Measurements from ENCODE around the gene KIRREL3.

Gene KIRREL3

GRCh38 chr11:126522152-126522551 is 478.4 kb downstream of the KIRREL3 start:
- no peak for DNase-seq

DNA sequence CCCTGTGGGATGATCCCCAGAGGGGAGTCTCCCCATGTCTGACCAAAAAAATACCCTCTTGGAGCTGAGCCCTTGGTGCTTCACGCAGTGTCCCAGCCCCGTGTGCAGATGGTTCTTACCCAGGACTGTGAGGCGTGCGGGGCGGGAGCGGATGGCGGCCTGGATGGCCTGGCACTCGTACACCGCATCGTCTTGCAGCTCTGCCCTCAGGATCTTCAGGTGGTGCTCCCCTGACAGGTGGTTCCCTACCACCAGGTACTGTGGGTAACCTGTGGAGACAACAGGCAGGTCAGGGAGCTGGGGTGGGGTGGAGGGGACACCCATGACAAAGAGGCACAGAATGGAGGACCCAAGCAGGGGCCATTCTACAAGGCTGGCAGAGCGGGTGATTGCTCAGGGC is 479.4 kb downstream of the KIRREL3 start:
- no peak for DNase-seq

DNA sequence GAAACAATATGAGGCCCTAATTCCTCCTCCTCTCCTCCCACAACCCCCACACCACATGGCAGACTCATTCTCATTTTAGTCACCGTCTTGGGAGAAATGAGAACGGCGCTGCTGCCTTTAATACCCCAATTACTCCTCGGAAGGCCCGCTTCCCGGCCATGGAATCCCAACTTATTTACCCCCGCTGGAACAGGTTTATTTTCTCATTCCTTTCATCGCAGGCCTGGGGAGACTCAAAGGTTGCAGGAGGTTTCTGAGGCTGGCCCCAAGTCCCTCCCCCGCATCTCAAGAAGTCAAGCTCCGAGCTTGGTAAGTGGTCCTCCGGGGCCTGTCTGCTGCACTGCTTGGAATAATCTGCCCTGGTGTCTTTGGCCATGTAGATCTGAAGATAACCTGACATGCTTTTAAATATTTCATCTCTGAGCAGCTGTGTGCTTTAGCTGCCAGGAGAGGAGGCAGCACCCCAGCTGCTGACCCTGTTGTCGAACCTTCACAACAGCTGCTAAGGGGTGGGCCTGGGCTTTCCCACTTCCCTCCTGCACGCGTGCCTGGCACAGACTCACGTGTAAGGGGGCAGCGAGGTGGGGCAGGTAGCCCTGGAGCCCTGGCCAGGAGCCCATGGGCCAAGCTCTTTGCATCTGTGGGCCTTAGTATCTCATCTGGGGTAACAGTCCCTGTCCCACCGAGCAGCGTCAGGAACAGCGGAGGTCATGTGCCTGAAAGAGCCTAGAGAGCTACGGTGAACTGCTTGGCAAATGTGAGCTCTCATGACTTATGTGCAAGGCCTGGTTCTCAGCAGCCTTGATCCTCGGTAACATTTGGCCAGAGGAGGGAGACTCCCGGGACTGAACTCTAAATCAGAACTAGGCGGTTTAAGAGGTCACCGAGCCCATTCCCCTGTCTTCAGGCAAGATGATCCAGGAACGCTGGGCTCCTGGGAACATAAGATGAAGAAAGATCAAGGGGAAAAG is 480.5 kb downstream of the KIRREL3 start:
- DNase-seq, result peak; percentile 33

GRCh38 chr11:126518972-126519690 is 481.4 kb downstream of the KIRREL3 start:
- DNase-seq, result no peak

DNA sequence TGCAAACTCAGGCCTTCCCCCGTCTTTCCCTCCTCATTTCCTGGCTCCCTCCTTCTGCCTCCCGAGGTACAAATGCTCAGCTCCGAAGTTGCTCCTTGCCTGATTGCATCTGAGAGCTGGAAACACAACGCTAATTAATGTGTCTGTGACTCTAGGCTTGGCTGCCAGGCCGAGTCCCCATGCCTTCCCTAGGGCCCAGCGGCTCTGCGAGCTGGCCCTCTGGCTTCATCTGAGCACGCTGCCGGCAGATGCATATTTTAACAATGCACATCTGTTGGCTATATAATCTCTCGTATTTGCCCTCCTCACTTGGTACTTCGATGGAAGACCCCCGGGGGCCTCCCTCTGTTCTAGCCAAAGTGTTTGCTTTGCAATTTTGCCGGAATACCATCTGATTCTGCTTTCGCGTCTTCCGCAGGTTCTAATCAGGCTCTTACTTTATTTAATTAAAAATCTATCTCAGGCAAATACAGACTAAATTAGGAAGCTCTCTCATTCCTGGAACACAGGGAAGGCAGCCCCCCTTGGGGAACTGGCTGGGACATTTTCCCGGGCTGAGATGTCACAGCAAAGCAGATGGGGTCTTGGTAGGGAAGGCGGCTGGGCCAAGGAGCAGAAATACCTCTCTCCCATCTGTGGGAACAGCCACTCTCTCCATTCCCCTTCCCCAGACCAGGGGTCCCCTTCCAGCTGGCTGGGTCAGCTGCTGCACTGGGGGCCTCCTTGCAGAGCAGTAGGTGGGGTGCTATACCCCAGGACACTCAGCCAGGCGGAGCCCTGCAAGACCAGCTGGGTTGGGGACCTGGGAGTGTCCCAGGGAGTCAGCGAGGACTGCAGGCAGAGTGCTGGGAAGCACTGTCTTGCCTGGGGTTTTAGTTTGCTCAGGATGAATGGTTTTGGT is 482.2 kb downstream of the KIRREL3 start:
- DNase-seq, result peak; percentile 49

- no peak for DNase-seq
These were observed 485.1 kb downstream of the KIRREL3 start for GRCh38 chr11:126515501-126515900.

GRCh38 chr11:126514061-126514693 is 486.4 kb downstream of the KIRREL3 start:
- peak; percentile 27 for DNase-seq

GRCh38 chr11:126512741-126513715 is 487.5 kb downstream of the KIRREL3 start:
- no peak for DNase-seq

DNA sequence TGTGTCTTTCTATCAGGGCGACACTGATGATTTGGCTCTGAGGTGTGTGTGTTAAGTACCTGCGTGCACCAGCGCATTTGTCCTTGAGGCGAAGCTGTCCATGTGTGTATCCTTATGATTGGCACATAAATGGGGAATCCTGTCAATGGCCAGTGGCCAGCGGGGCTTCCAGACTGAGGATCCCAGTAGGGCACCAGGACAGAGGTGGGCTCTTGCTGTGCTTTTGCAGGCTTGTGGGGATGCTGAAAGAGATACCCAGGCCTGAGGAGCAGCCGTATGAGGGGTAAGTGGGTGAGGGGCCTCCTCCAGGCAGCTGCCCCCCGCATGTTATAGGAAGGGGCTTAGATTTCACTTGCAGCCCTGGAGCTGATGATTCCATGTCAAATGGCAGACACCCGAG is 488.3 kb downstream of the KIRREL3 start:
- DNase-seq, result no peak

- no peak for DNase-seq
These were observed 489.0 kb downstream of the KIRREL3 start for GRCh38 chr11:126511475-126512115.

GRCh38 chr11:126510621-126511370 is 489.8 kb downstream of the KIRREL3 start:
- no peak for DNase-seq

GRCh38 chr11:126507646-126508045 is 492.9 kb downstream of the KIRREL3 start:
- DNase-seq, result no peak

GRCh38 chr11:126506789-126507188 is 493.8 kb downstream of the KIRREL3 start:
- DNase-seq, result no peak

DNA sequence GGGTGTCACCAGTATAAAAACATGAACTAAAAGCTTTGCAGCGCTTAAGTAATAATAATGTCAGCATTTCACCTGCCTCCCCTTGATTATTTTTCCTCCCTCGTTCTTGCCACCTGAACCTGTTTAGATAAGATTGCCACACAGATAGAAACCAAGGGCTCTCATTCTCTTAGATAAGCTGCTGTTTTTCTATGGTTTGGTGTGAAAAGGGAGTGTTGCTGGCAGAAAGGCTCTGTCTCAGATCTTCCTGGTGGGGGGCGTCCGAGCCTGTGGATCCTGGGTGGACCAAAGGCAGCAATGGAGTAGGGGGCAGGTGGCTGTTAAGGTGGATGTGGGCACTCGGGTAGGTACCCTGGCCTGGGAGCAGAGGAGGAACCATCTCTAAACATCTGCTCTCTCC is 497.6 kb downstream of the KIRREL3 start:
- DNase-seq, result peak; percentile 7

DNA sequence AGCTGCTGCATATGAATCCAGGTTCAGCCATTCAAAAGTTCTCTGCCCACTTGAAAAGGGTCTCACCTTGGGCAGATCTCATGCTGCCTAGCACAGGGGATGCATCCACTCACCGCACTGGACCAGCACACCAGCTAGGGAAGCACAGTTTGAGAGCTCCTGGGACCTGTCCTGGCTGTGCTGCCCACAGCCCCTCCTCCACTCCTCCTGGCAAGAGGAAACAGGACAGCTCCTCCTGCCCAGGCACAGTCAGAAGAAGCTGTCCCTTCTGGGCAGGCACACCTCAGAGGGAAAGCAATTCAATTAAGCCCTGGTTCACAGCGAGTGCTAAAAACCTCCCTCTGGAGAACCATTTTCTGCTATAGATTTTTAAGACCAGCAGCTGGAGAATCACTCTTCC is 498.4 kb downstream of the KIRREL3 start:
- DNase-seq, result no peak

DNA sequence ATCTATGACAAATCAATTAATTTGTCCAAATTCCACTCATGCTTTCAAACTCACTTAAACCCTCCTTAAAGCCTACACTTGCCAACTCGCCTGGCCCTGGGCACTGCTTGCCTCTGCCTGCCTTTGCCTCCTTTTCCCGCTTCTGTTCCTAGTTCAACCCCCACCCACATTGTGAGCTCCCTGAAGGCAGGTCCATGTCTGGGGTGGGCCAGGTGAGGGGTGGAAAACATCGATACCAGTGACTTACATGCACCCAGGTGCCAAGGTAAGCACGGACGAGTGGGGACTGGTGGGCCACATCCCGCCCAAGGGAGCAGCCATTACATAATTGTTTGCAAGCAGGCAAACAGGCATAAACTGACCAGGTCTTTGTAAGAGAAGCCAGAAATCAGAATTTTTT is 498.9 kb downstream of the KIRREL3 start:
- DNase-seq, result no peak

DNA sequence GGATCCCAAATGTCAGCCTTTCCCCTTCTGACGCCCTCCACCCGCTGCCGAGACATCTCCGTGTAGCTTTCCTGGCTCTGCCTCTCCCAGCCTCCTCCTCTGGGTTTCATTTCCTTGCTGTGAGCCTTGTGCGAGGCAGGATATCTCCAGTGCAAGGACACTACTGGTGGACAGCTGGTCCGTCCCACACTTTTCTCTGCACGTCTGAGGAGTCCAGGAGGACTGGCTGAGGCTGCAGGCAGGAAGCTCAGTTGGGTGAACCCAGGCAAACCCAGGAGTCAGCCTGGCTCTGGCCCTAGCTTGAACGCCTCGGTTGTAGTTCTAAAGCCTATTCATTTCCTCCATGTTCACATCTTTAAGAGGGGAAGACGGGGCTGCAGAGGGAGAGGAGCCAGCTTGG is 499.6 kb downstream of the KIRREL3 start:
- no peak for DNase-seq

GRCh38 chr11:126499131-126499752 is 501.3 kb downstream of the KIRREL3 start:
- DNase-seq, result no peak

DNA sequence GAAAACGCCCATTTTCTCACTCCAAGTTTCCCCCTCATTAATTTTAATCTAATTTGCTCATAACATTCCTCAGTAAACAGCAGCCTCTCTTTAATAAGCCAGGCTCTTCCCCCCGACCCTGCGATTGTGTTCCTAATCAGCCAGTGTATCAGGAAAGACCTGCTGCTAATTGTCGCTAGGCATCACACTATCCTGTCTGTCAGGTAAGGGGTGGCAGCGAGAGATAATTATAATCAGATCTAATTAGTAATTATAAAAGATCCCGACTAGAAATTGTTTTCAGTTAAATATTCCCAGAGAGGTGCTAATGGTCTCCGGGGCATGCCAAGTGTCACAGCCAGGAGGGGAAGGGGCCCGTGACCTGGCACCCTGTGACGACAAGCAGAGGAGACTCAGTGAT is 502.3 kb downstream of the KIRREL3 start:
- DNase-seq, result no peak
